IPS-NIHi7 (cell line): ENCODE results near the gene TPD52L2.
"Not testable (repeated sequence)": the region's sequence is repeated elsewhere in the genome, so short reads cannot be mapped to it uniquely, and the experiment has no call there.

Source experiments
- DNase-seq: peaks from one replicate; pipeline ENCODE4 v3.0.0; 2012; ENCODE audit warnings: mixed read lengths; ENCODE audit errors: extremely low spot score

TPD52L2 gene

GRCh38 chr20:63855363-63856097 is 9.5 kb upstream of the TPD52L2 start:
- peak; percentile 35 for DNase-seq

- DNase-seq = peak; percentile 48
Measured at GRCh38 chr20:63856098-63856511, 9.0 kb upstream of the TPD52L2 start.

- no peak for DNase-seq
Measured at GRCh38 chr20:63857764-63858392, 7.2 kb upstream of the TPD52L2 start.

- peak; percentile 77 for DNase-seq
Measured at GRCh38 chr20:63858393-63859165, 6.5 kb upstream of the TPD52L2 start.

- no peak for DNase-seq
Measured at GRCh38 chr20:63859166-63859699, 5.8 kb upstream of the TPD52L2 start.

- no peak for DNase-seq
Measured at GRCh38 chr20:63860325-63861051, 4.6 kb upstream of the TPD52L2 start.

- no peak for DNase-seq
Measured at GRCh38 chr20:63861365-63861934, 3.6 kb upstream of the TPD52L2 start, which contains the start of gene ABHD16B. Gene ABHD16B, plus strand, starts transcription at chr20:63861498. Its CDS starts 43 bp downstream, at chr20:63861541.

- no peak for DNase-seq
Measured at GRCh38 chr20:63861981-63862901, 2.8 kb upstream of the TPD52L2 start.

GRCh38 chr20:63863021-63863797 is 1.9 kb upstream of the TPD52L2 start:
- no peak for DNase-seq

GRCh38 chr20:63863798-63864544 is 1.1 kb upstream of the TPD52L2 start:
- DNase-seq = peak; percentile 66

- no peak for DNase-seq
Measured at GRCh38 chr20:63864545-63864977, 509 bp upstream of the TPD52L2 start.

- not testable (repeated sequence) for DNase-seq
Measured at GRCh38 chr20:63867042-63867441, 2.0 kb downstream of the TPD52L2 start.

GRCh38 chr20:63868264-63868663 is 3.2 kb downstream of the TPD52L2 start:
- no peak for DNase-seq

- DNase-seq = no peak
Measured at GRCh38 chr20:63873477-63873971, 8.5 kb downstream of the TPD52L2 start.

GRCh38 chr20:63874241-63874640 is 9.2 kb downstream of the TPD52L2 start:
- not testable (repeated sequence) for DNase-seq

GRCh38 chr20:63876489-63877036 is 11.5 kb downstream of the TPD52L2 start:
- DNase-seq = no peak

GRCh38 chr20:63877755-63878470 is 12.8 kb downstream of the TPD52L2 start:
- DNase-seq = no peak
